ENCODE data around the gene MTG1. TPM values are rescaled to one million over a fixed set of nuclear protein-coding genes. Genes with fewer than 3 reads are reported as not detected.
A peak's percentile ranks its signal among the peaks of the same experiment; 100 is the strongest.

The MTG1 gene
- total and polyA plus RNA-seq, 2 experiments from 2014 or later = 45.7 to 68.6 TPM

- H3K27me3 Mint-ChIP-seq (ENCODE audit: insufficient read depth, low read depth, poor library complexity) = peaks cover 27% of the 10 kb centered on the region
- no peaks in the 10 kb centered on the region for H3K36me3 ChIP-seq (ENCODE audit: insufficient read depth)
- H3K36me3 Mint-ChIP-seq (ENCODE audit: low read depth) = no peaks in the 10 kb centered on the region
- no peaks in the 10 kb centered on the region for H3K9me3 Mint-ChIP-seq
- H3K27ac ChIP-seq (ENCODE audit: low read depth) = no peak overlapping the region
- no peak for TF ChIP-seq ZNF331 (CRISPR knock-in tag; IDR thresholded peaks at IDR 0.05; ENCODE audit: low read depth)
- no peak for TF ChIP-seq ETS1 (IDR thresholded peaks at IDR 0.05)
- TF ChIP-seq ZNF114 (CRISPR knock-in tag; IDR thresholded peaks at IDR 0.05) = no peak
- no peak for TF ChIP-seq ZNF462 (CRISPR knock-in tag; IDR thresholded peaks at IDR 0.05)
- no peak for TF ChIP-seq CREB1 (CRISPR knock-in tag; IDR thresholded peaks at IDR 0.05; ENCODE audit: low read depth)
- no peak for TF ChIP-seq REST (IDR thresholded peaks at IDR 0.05; ENCODE audit: unreplicated experiment)
- no peak for TF ChIP-seq EZH2 (IDR thresholded peaks at IDR 0.05; ENCODE audit: low read depth, unreplicated experiment)
- no peak for TF ChIP-seq EZH2phosphoT487 (IDR thresholded peaks at IDR 0.05; ENCODE audit: unreplicated experiment)
- TF ChIP-seq JUNB (IDR thresholded peaks at IDR 0.05; ENCODE audit: unreplicated experiment) = no peak
- no peak for TF ChIP-seq NANOG (IDR thresholded peaks at IDR 0.05; ENCODE audit: borderline replicate concordance)
- no peak for TF ChIP-seq CTCF (conservative IDR thresholded peaks at IDR 0.05; ENCODE audit: low read depth in 2 of 2)
- TF ChIP-seq POLR2AphosphoS5 (IDR thresholded peaks at IDR 0.05; ENCODE audit: low read depth) = no peak
- no peak for TF ChIP-seq STAT1 (IDR thresholded peaks at IDR 0.05; ENCODE audit: unreplicated experiment)
- no peaks in the 10 kb centered on the region; the same call in 1 of the 2 replicates for H3K4me1 ChIP-seq (ENCODE audit: insufficient read depth)
- ATAC-seq = peak; percentile 3
- no peak overlapping the region; the same call in 1 of the 2 replicates for H3K4me2 ChIP-seq
- no peaks in the 10 kb centered on the region for H4K20me1 ChIP-seq (replicated peaks; ENCODE audit: insufficient read depth)
- no peak overlapping the region for H3K27ac Mint-ChIP-seq
- no peak overlapping the region for H3K4me3 Mint-ChIP-seq
- H3K4me1 Mint-ChIP-seq = peaks cover 11% of the 10 kb centered on the region
- H3K9me2 ChIP-seq (ENCODE audit: insufficient read depth) = no peaks in the 10 kb centered on the region
- H2AFZ ChIP-seq = no peak overlapping the region
- no peaks in the 10 kb centered on the region for H3K27me3 ChIP-seq (ENCODE audit: insufficient read depth)
- no peaks in the 10 kb centered on the region for H3F3A ChIP-seq (replicated peaks; ENCODE audit: low read depth)
- H3K4me3 ChIP-seq = no peak overlapping the region
- no peak for DNase-seq (ENCODE audit: low spot score)
- no peaks in the 10 kb centered on the region for H3K79me2 ChIP-seq (replicated peaks; ENCODE audit: insufficient read depth)
Observed at GRCh38 chr10:133347710-133348517, 46.0 kb upstream of the MTG1 start.
